Measurements from ENCODE around the gene TRAPPC10. TPM values are rescaled to one million over a fixed set of nuclear protein-coding genes. Genes with fewer than 3 reads are reported as not detected.
A peak's percentile ranks its signal among the peaks of the same experiment; 100 is the strongest.

Gene TRAPPC10
- total RNA-seq, 2 donors from 2014 or later = 36.8 to 40.1 TPM

GRCh38 chr21:44012474-44013379, 618 bp downstream of the TRAPPC10 start:
- H3K9me3 Mint-ChIP-seq = no peaks in the 10 kb centered on the region

GRCh38 chr21:44013380-44014088, 1.4 kb downstream of the TRAPPC10 start:
- no peak for DNase-seq
- H3K27ac ChIP-seq (ENCODE audit: low read depth, low read length) = no peak overlapping the region
- 34 to 37% methylated on average over 7 to 8 of the region's 8 CpGs for WGBS, 2 experiments (ENCODE audit: insufficient coverage in 1 of 2, insufficient read length in 1 of 2)
- H3K9me3 ChIP-seq (ENCODE audit: control insufficient read depth, low read length) = no peaks in the 10 kb centered on the region
- Mint-ChIP-seq H3K9me3 (no peaks in the 10 kb centered on the region), H3K4me3 (peak overlapping the region; percentile 78), H3K36me3 (ENCODE audit: low read depth) (no peaks in the 10 kb centered on the region), H3K27me3 (ENCODE audit: insufficient read depth) (no peaks in the 10 kb centered on the region), H3K27ac (peak overlapping the region; percentile 87), H3K4me1 (peaks cover 27% of the 10 kb centered on the region)
- TF ChIP-seq, protein P1, sequence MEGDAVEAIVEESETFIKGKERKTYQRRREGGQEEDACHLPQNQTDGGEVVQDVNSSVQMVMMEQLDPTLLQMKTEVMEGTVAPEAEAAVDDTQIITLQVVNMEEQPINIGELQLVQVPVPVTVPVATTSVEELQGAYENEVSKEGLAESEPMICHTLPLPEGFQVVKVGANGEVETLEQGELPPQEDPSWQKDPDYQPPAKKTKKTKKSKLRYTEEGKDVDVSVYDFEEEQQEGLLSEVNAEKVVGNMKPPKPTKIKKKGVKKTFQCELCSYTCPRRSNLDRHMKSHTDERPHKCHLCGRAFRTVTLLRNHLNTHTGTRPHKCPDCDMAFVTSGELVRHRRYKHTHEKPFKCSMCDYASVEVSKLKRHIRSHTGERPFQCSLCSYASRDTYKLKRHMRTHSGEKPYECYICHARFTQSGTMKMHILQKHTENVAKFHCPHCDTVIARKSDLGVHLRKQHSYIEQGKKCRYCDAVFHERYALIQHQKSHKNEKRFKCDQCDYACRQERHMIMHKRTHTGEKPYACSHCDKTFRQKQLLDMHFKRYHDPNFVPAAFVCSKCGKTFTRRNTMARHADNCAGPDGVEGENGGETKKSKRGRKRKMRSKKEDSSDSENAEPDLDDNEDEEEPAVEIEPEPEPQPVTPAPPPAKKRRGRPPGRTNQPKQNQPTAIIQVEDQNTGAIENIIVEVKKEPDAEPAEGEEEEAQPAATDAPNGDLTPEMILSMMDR (conservative IDR thresholded peaks at IDR 0.05) = peak; percentile 13
- H3K4me3 ChIP-seq (ENCODE audit: low read length) = peak overlapping the region; percentile 90
- no peaks in the 10 kb centered on the region for H3K27me3 ChIP-seq (ENCODE audit: control insufficient read depth, insufficient read depth, low read length, poor library complexity, severe bottlenecking)
- peaks cover 3% of the 10 kb centered on the region for H3K4me1 ChIP-seq (ENCODE audit: control insufficient read depth, insufficient read depth, low read length)
- no peaks in the 10 kb centered on the region for H3K36me3 ChIP-seq (ENCODE audit: control insufficient read depth, insufficient read depth, low read length)
- peak overlapping the region; percentile 93 for H3K9ac ChIP-seq (ENCODE audit: extremely low read depth, low read length, poor library complexity, severe bottlenecking)

More at GRCh38 chr21:44012474-44013379, 618 bp downstream of the TRAPPC10 start:
- Histone ChIP-seq H3K27ac (ENCODE audit: low read depth, low read length) (peak overlapping the region; percentile 55), H3K9ac (ENCODE audit: extremely low read depth, low read length, poor library complexity, severe bottlenecking) (peak overlapping the region; percentile 93), H3K4me3 (ENCODE audit: low read length) (peak overlapping the region; percentile 90), H3K4me1 (ENCODE audit: control insufficient read depth, insufficient read depth, low read length) (peaks cover 3% of the 10 kb centered on the region), H3K36me3 (ENCODE audit: control insufficient read depth, insufficient read depth, low read length) (no peaks in the 10 kb centered on the region), H3K9me3 (ENCODE audit: control insufficient read depth, low read length) (no peaks in the 10 kb centered on the region), H3K27me3 (ENCODE audit: control insufficient read depth, insufficient read depth, low read length, poor library complexity, severe bottlenecking) (no peaks in the 10 kb centered on the region)
- WGBS, 2 experiments (ENCODE audit: insufficient coverage in 1 of 2, insufficient read length in 1 of 2) = 0 to 1% methylated on average over 27 to 86 of the region's 87 CpGs
- H3K4me3 Mint-ChIP-seq = peak overlapping the region; percentile 78
- peaks cover 27% of the 10 kb centered on the region for H3K4me1 Mint-ChIP-seq
- DNase-seq = peak; percentile 95
- H3K27ac Mint-ChIP-seq = peak overlapping the region; percentile 87
- TF ChIP-seq, protein P1 (conservative IDR thresholded peaks at IDR 0.05) = peak; percentile 77
- no peaks in the 10 kb centered on the region for H3K36me3 Mint-ChIP-seq (ENCODE audit: low read depth)
- H3K27me3 Mint-ChIP-seq (ENCODE audit: insufficient read depth) = no peaks in the 10 kb centered on the region

DNA sequence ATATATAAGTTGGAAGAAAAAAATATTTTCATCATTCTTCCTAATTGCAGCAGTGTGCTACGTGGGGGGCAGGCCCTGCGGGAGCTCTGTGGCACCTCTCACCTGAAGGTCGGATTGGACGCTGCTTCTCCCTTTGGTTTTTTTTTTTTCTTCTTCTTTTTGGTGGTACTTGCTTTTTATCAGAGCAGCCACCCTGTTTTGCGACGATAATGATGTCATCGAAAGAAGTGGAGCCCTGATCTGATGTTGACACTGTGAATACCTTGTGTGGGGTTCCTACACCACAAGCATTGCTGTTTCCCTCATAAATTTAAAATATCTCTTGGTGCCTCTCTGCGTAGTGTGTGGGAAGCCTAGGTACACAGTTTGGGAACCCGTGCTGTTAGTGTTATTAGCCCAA, 5.5 kb downstream of the TRAPPC10 start:
- 91 to 94% methylated on average over 4 to 9 of the region's 9 CpGs for WGBS, 2 experiments (ENCODE audit: insufficient coverage in 1 of 2, insufficient read length in 1 of 2)
- Mint-ChIP-seq H3K4me3 (no peak overlapping the region), H3K27ac (peak overlapping the region; percentile 45), H3K36me3 (ENCODE audit: low read depth) (no peaks in the 10 kb centered on the region), H3K27me3 (ENCODE audit: insufficient read depth) (no peaks in the 10 kb centered on the region), H3K9me3 (no peaks in the 10 kb centered on the region), H3K4me1 (peaks cover 24% of the 10 kb centered on the region)
- TF ChIP-seq, protein P1 (conservative IDR thresholded peaks at IDR 0.05) = no peak
- H3K27ac ChIP-seq (ENCODE audit: low read depth, low read length) = no peak overlapping the region
- no peak for DNase-seq
- H3K9ac ChIP-seq (ENCODE audit: extremely low read depth, low read length, poor library complexity, severe bottlenecking) = no peak overlapping the region
- H3K4me1 ChIP-seq (ENCODE audit: control insufficient read depth, insufficient read depth, low read length) = peaks cover 3% of the 10 kb centered on the region
- H3K9me3 ChIP-seq (ENCODE audit: control insufficient read depth, low read length) = no peaks in the 10 kb centered on the region
- H3K27me3 ChIP-seq (ENCODE audit: control insufficient read depth, insufficient read depth, low read length, poor library complexity, severe bottlenecking) = no peaks in the 10 kb centered on the region
- H3K36me3 ChIP-seq (ENCODE audit: control insufficient read depth, insufficient read depth, low read length) = no peaks in the 10 kb centered on the region
- no peak overlapping the region for H3K4me3 ChIP-seq (ENCODE audit: low read length)

Data from endodermal cell (in vitro differentiated cells).